Measurements from ENCODE around the gene FXR1. TPM values are rescaled to one million over a fixed set of nuclear protein-coding genes. Genes with fewer than 3 reads are reported as not detected.

FXR1 gene
- total and polyA plus RNA-seq, 10 of the 15 experiments (the other 5 are each of a cell fraction or from before 2014, with no cell fraction given), result 38.5 to 159 (median 102) TPM

DNA sequence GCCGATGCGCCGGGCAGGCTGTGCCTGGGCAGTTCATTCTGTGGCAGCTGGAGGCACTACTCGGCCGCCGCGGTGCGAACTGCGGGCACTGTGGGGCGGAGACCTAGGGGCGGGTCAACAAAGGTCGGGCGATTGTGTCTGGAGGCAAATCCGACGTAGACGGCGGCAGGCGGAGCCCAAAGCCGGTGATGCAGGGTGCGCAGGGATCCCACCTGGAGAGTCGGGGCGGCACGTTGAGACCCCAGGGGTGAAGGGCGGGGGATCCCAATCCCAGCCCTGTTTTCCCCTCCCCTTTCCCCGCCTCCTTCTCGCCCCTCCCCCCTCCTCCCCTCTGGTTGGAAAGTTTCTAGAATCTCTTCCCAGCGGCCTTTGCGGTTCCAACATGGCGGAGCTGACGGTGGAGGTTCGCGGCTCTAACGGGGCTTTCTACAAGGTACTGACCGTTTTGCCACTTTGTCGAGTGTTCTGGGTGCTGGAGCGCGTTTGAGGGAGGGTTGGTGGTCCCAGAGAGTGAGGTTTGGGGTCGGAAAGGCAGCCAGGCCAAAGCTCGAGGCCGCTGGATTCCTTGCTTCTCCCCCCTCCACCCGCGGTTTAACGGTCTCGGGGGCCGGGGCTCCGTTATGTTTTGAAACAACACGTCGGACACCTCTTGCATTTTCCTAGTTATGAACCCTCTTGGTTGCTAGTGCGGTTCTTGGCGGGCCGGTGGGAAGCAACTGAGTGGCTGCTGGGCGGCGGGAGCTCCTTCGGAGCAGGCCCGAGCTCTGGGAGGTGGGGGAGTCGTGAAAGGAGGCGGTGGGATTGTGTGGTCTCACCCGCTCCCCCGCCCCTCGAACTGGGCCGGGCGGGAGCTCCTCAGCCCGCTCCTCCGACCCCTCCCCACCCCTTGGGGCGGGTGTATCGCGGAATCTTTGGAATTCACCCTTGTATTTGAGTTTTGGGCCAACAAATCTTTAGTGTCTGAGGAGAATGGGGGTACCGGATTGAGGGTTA lies at the start of gene FXR1 (continued):
- TF ChIP-seq, protein P1, sequence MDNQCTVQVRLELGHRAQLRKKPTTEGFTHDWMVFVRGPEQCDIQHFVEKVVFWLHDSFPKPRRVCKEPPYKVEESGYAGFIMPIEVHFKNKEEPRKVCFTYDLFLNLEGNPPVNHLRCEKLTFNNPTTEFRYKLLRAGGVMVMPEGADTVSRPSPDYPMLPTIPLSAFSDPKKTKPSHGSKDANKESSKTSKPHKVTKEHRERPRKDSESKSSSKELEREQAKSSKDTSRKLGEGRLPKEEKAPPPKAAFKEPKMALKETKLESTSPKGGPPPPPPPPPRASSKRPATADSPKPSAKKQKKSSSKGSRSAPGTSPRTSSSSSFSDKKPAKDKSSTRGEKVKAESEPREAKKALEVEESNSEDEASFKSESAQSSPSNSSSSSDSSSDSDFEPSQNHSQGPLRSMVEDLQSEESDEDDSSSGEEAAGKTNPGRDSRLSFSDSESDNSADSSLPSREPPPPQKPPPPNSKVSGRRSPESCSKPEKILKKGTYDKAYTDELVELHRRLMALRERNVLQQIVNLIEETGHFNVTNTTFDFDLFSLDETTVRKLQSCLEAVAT (IDR thresholded peaks at IDR 0.05), result peak; percentile 68
- no peak for TF ChIP-seq ZNF24 (IDR thresholded peaks at IDR 0.05)
- peak; percentile 40; the same call in 1 of the 2 replicates for TF ChIP-seq NKRF (conservative IDR thresholded peaks at IDR 0.05)
- TF ChIP-seq, protein P2, sequence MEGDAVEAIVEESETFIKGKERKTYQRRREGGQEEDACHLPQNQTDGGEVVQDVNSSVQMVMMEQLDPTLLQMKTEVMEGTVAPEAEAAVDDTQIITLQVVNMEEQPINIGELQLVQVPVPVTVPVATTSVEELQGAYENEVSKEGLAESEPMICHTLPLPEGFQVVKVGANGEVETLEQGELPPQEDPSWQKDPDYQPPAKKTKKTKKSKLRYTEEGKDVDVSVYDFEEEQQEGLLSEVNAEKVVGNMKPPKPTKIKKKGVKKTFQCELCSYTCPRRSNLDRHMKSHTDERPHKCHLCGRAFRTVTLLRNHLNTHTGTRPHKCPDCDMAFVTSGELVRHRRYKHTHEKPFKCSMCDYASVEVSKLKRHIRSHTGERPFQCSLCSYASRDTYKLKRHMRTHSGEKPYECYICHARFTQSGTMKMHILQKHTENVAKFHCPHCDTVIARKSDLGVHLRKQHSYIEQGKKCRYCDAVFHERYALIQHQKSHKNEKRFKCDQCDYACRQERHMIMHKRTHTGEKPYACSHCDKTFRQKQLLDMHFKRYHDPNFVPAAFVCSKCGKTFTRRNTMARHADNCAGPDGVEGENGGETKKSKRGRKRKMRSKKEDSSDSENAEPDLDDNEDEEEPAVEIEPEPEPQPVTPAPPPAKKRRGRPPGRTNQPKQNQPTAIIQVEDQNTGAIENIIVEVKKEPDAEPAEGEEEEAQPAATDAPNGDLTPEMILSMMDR (IDR thresholded peaks at IDR 0.05 in 2 of 3, conservative IDR thresholded peaks at IDR 0.05 in 1 of 3; ENCODE audit: control insufficient read depth in 2 of 3, extremely low read depth in 1 of 3, insufficient read depth in 1 of 3, low read depth in 3 of 3, low read length in 3 of 3), result peak; percentile 72 to 82 (median 80)
- TF ChIP-seq ZSCAN29 (IDR thresholded peaks at IDR 0.05), result no peak
- TF ChIP-seq, protein P3, sequence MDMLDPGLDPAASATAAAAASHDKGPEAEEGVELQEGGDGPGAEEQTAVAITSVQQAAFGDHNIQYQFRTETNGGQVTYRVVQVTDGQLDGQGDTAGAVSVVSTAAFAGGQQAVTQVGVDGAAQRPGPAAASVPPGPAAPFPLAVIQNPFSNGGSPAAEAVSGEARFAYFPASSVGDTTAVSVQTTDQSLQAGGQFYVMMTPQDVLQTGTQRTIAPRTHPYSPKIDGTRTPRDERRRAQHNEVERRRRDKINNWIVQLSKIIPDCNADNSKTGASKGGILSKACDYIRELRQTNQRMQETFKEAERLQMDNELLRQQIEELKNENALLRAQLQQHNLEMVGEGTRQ (IDR thresholded peaks at IDR 0.05; ENCODE audit: borderline replicate concordance, low read depth, low read length), result no peak
- TF ChIP-seq, protein P4, sequence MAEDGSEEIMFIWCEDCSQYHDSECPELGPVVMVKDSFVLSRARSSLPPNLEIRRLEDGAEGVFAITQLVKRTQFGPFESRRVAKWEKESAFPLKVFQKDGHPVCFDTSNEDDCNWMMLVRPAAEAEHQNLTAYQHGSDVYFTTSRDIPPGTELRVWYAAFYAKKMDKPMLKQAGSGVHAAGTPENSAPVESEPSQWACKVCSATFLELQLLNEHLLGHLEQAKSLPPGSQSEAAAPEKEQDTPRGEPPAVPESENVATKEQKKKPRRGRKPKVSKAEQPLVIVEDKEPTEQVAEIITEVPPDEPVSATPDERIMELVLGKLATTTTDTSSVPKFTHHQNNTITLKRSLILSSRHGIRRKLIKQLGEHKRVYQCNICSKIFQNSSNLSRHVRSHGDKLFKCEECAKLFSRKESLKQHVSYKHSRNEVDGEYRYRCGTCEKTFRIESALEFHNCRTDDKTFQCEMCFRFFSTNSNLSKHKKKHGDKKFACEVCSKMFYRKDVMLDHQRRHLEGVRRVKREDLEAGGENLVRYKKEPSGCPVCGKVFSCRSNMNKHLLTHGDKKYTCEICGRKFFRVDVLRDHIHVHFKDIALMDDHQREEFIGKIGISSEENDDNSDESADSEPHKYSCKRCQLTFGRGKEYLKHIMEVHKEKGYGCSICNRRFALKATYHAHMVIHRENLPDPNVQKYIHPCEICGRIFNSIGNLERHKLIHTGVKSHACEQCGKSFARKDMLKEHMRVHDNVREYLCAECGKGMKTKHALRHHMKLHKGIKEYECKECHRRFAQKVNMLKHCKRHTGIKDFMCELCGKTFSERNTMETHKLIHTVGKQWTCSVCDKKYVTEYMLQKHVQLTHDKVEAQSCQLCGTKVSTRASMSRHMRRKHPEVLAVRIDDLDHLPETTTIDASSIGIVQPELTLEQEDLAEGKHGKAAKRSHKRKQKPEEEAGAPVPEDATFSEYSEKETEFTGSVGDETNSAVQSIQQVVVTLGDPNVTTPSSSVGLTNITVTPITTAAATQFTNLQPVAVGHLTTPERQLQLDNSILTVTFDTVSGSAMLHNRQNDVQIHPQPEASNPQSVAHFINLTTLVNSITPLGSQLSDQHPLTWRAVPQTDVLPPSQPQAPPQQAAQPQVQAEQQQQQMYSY (CRISPR knock-in tag; IDR thresholded peaks at IDR 0.05), result no peak
- peak; percentile 57; the same call in 1 of the 2 replicates for TF ChIP-seq CREB1 (IDR thresholded peaks at IDR 0.05; ENCODE audit: low read depth)
- no peak for TF ChIP-seq WRNIP1 (IDR thresholded peaks at IDR 0.05; ENCODE audit: borderline replicate concordance, low read depth, low read length)
- 0 out of 2 replicates have a peak, but pooled peaks have one; percentile 17 for TF ChIP-seq CREM (IDR thresholded peaks at IDR 0.05; ENCODE audit: low read depth)
- TF ChIP-seq BHLHE40 (IDR thresholded peaks at IDR 0.05; ENCODE audit: borderline replicate concordance in 1 of 2, low read depth in 2 of 2, low read length in 1 of 2), result peak in 1 of 2 experiments; percentile 44; a peak in 1 of 4 replicates
- no peak for TF ChIP-seq MAX (IDR thresholded peaks at IDR 0.05; ENCODE audit: low read depth, low read length)
- 0 out of 2 replicates have a peak, but pooled peaks have one; percentile 45 for TF ChIP-seq HSF1 (IDR thresholded peaks at IDR 0.05; ENCODE audit: low read depth, low read length)
- TF ChIP-seq SREBF1 (IDR thresholded peaks at IDR 0.05; ENCODE audit: low read length), result no peak
- TF ChIP-seq FOXK2 (IDR thresholded peaks at IDR 0.05), result no peak
